ENCODE results near the gene LRPAP1. TPM values are rescaled to one million over a fixed set of nuclear protein-coding genes. Genes with fewer than 3 reads are reported as not detected.

Gene LRPAP1
- polyA plus RNA-seq, 1 donor (not counting 4 experiments of a cell fraction or from before 2014, with no cell fraction given): 121 TPM

DNA sequence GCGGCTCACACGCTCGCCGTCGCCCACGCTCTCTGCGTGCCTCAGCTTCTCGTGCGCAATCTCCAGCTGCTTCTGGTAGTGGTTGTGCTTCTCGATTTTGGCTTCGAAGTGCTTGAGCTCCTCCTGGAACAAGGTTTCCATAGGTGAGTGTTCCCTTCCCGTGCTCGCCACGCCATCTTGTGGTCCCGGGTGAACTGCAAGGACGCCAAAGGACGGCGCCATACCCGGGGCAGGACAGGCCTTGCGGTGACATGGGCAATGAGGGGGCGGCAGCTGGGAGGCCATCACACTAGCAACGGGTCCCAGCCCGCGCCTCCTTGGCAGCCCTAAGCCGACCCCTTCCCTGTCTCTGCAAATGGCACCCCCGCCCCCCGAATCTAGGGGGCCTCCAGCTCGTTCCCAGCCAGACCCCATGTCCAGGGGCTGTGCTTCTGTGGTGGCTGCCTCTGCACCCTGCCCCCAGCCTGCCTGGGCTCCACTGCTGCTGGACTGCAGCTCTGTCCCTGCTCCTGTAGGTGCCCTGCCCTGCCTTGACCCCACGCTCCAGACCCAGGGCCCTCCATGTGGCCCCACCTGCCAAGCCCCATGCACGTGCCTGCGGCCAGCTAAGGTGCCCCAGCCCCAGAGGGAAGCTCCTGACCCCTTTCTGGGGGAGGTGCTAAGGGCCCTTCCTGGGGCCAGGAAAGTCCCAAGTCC, 17.3 kb downstream of the LRPAP1 start:
- Histone ChIP-seq H4K20me1 (ENCODE audit: control insufficient read depth, extremely low read depth, insufficient read depth, low read length) (peaks cover 6% of the 10 kb centered on the region), H2AFZ (ENCODE audit: control insufficient read depth, low read length) (no peak overlapping the region), H3K27me3 (ENCODE audit: control insufficient read depth, extremely low read depth, insufficient read depth, low read length) (no peaks in the 10 kb centered on the region), H3K36me3 (ENCODE audit: control insufficient read depth in 2 of 2, extremely low read depth in 1 of 2, insufficient read depth in 2 of 2, low read length in 2 of 2) (peaks cover 32 to 33% of the 10 kb centered on the region in 2 experiments), H3K4me1 (ENCODE audit: control insufficient read depth, extremely low read depth, insufficient read depth, low read length) (no peaks in the 10 kb centered on the region), H3K9me3 (ENCODE audit: control insufficient read depth, low read depth, low read length) (no peaks in the 10 kb centered on the region), H3K4me2 (ENCODE audit: control insufficient read depth, extremely low read depth, insufficient read depth, low read depth, low read length) (no peak overlapping the region), H3K9ac (ENCODE audit: control insufficient read depth, extremely low read depth, insufficient read depth, low read length) (no peak overlapping the region), H3K79me2 (ENCODE audit: control insufficient read depth, insufficient read depth, low read length) (peaks cover 2% of the 10 kb centered on the region), H3K9me1 (ENCODE audit: control insufficient read depth, extremely low read depth, insufficient read depth, low read length) (no peaks in the 10 kb centered on the region), H3K27ac (ENCODE audit: control insufficient read depth, insufficient read depth, low read length) (no peak overlapping the region), H3K4me3 (ENCODE audit: control insufficient read depth in 2 of 3, extremely low read depth in 1 of 3, insufficient read depth in 2 of 3, low read depth in 1 of 3, low read length in 3 of 3) (no peak overlapping the region)
- DNase-seq (ENCODE audit: low read depth, low spot score) (no peak), FAIRE-seq (no peak)
- TF ChIP-seq, protein P1, sequence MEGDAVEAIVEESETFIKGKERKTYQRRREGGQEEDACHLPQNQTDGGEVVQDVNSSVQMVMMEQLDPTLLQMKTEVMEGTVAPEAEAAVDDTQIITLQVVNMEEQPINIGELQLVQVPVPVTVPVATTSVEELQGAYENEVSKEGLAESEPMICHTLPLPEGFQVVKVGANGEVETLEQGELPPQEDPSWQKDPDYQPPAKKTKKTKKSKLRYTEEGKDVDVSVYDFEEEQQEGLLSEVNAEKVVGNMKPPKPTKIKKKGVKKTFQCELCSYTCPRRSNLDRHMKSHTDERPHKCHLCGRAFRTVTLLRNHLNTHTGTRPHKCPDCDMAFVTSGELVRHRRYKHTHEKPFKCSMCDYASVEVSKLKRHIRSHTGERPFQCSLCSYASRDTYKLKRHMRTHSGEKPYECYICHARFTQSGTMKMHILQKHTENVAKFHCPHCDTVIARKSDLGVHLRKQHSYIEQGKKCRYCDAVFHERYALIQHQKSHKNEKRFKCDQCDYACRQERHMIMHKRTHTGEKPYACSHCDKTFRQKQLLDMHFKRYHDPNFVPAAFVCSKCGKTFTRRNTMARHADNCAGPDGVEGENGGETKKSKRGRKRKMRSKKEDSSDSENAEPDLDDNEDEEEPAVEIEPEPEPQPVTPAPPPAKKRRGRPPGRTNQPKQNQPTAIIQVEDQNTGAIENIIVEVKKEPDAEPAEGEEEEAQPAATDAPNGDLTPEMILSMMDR (optimal IDR thresholded peaks at IDR 0.05 in 1 of 3, IDR thresholded peaks at IDR 0.05 in 1 of 3, conservative IDR thresholded peaks at IDR 0.05 in 1 of 3; ENCODE audit: extremely low read depth in 1 of 3, insufficient read depth in 2 of 3, low read length in 3 of 3): no peak
- TF ChIP-seq EZH2 (IDR thresholded peaks at IDR 0.05; ENCODE audit: low read length): no peak
- dilution Hi-C loops (cut with MboI; ENCODE audit: extremely low pct_ligation_motif_present, low sequenced_read_pairs): no loop called here

DNA sequence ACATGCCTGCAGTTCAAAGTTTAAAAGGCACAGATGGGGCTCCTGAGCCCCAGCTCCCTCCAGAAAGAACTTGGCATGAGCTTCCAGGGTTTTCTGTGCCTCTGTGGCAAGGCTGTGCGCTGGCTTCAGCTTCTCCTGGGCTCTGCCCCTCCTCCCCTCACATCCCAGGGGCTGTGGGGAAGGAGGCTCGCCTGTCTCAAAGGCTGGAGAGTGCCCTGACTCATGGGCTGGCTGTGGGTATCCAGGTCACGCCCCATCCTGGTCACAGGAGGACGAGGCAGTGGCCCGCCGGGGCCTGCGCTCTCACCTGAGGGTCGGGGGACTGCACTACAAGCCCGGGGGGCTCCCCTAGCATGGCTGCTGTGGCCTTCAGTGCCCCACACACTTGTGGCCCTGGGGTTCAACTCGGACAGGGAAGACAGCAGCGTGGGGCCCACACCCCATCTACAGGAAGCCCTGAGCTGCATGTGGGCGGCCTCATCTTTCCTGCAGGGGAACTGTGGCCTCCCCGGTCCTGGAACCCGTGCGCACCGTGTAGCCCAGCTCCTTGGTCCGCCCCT, 17.9 kb downstream of the LRPAP1 start:
- no peak overlapping the region for H3K27ac ChIP-seq (ENCODE audit: control insufficient read depth, insufficient read depth, low read length)
- no peak overlapping the region for H3K9ac ChIP-seq (ENCODE audit: control insufficient read depth, extremely low read depth, insufficient read depth, low read length)
- peaks cover 2% of the 10 kb centered on the region for H3K79me2 ChIP-seq (ENCODE audit: control insufficient read depth, insufficient read depth, low read length)
- no peaks in the 10 kb centered on the region for H3K27me3 ChIP-seq (ENCODE audit: control insufficient read depth, extremely low read depth, insufficient read depth, low read length)
- TF ChIP-seq, protein P1 (optimal IDR thresholded peaks at IDR 0.05 in 1 of 3, IDR thresholded peaks at IDR 0.05 in 1 of 3, conservative IDR thresholded peaks at IDR 0.05 in 1 of 3; ENCODE audit: extremely low read depth in 1 of 3, insufficient read depth in 2 of 3, low read length in 3 of 3): no peak
- no peak for TF ChIP-seq EZH2 (IDR thresholded peaks at IDR 0.05; ENCODE audit: low read length)
- dilution Hi-C loops (cut with MboI; ENCODE audit: extremely low pct_ligation_motif_present, low sequenced_read_pairs): no loop called here
- DNase-seq (ENCODE audit: low read depth, low spot score) (no peak), FAIRE-seq (no peak)
- H3K9me1 ChIP-seq (ENCODE audit: control insufficient read depth, extremely low read depth, insufficient read depth, low read length): no peaks in the 10 kb centered on the region
- H3K9me3 ChIP-seq (ENCODE audit: control insufficient read depth, low read depth, low read length): no peaks in the 10 kb centered on the region
- peaks cover 6% of the 10 kb centered on the region for H4K20me1 ChIP-seq (ENCODE audit: control insufficient read depth, extremely low read depth, insufficient read depth, low read length)
- no peak overlapping the region for H3K4me3 ChIP-seq (ENCODE audit: control insufficient read depth in 2 of 3, extremely low read depth in 1 of 3, insufficient read depth in 2 of 3, low read depth in 1 of 3, low read length in 3 of 3)
- H3K4me2 ChIP-seq (ENCODE audit: control insufficient read depth, extremely low read depth, insufficient read depth, low read depth, low read length): no peak overlapping the region
- H2AFZ ChIP-seq (ENCODE audit: control insufficient read depth, low read length): no peak overlapping the region
- peaks cover 25 to 33% of the 10 kb centered on the region in 2 experiments for H3K36me3 ChIP-seq (ENCODE audit: control insufficient read depth in 2 of 2, extremely low read depth in 1 of 2, insufficient read depth in 2 of 2, low read length in 2 of 2)
- H3K4me1 ChIP-seq (ENCODE audit: control insufficient read depth, extremely low read depth, insufficient read depth, low read length): no peaks in the 10 kb centered on the region

Measured in keratinocyte (primary cell).